Neutrophil (primary cell): Measurements from ENCODE around the gene DMBT1.

Source experiments
- H3K27ac ChIP-seq: fragments of 200-600 bp; sonication (generic); 2 replicates; pipeline ENCODE4 v1.5.1; 2016; ENCODE audit warnings: mild to moderate bottlenecking, moderate library complexity
- H3K27me3 ChIP-seq: fragments of 200-600 bp; sonication (generic); 2 replicates; pipeline ENCODE4 v1.6.0; 2016; ENCODE audit warnings: mild to moderate bottlenecking
- H3K36me3 ChIP-seq: fragments of 200-600 bp; sonication (generic); 2 replicates; pipeline ENCODE4 v1.5.1; 2017
- H3K4me1 ChIP-seq, 2 experiments: fragments of 200-600 bp in 1 of 2; sonication (generic) in 1 of 2; 1 replicate in 1 of 2; 2 replicates in 1 of 2; pipeline versions ENCODE4 v1.5.1 to v1.6.1; 2013 to 2016; ENCODE audit warnings: low read depth in 1 of 2, low read length in 1 of 2, mild to moderate bottlenecking in 1 of 2, moderate library complexity in 1 of 2; ENCODE audit not compliant: control insufficient read depth in 1 of 2, insufficient read depth in 1 of 2
- H3K4me3 ChIP-seq, 2 experiments: fragments of 200-600 bp in 1 of 2; sonication (generic) in 1 of 2; 1 replicate in 1 of 2; 2 replicates in 1 of 2; pipeline ENCODE4 v1.5.1; 2013 to 2016; ENCODE audit warnings: low read depth in 1 of 2, low read length in 1 of 2, mild to moderate bottlenecking in 1 of 2, moderate library complexity in 1 of 2
- H3K9me3 ChIP-seq: fragments of 200-600 bp; sonication (generic); 2 replicates; pipeline ENCODE4 v1.5.1; 2016
- TF ChIP-seq, protein P1 (sequence below): fragments of 200-600 bp; sonication (generic); IDR thresholded peaks from 2 replicates; pipeline ENCODE4 v1.5.1; 2016; ENCODE audit warnings: antibody characterized with exemption

DMBT1 gene

GRCh38 chr10:122567056-122567660 lies 6.6 kb downstream of the DMBT1 start:
- TF ChIP-seq, protein P1, sequence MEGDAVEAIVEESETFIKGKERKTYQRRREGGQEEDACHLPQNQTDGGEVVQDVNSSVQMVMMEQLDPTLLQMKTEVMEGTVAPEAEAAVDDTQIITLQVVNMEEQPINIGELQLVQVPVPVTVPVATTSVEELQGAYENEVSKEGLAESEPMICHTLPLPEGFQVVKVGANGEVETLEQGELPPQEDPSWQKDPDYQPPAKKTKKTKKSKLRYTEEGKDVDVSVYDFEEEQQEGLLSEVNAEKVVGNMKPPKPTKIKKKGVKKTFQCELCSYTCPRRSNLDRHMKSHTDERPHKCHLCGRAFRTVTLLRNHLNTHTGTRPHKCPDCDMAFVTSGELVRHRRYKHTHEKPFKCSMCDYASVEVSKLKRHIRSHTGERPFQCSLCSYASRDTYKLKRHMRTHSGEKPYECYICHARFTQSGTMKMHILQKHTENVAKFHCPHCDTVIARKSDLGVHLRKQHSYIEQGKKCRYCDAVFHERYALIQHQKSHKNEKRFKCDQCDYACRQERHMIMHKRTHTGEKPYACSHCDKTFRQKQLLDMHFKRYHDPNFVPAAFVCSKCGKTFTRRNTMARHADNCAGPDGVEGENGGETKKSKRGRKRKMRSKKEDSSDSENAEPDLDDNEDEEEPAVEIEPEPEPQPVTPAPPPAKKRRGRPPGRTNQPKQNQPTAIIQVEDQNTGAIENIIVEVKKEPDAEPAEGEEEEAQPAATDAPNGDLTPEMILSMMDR, result no peak
- Histone ChIP-seq H3K9me3 (no peaks in the 10 kb centered on the region), H3K27me3 (peaks cover 31% of the 10 kb centered on the region), H3K4me1 (no peaks in the 10 kb centered on the region), H3K36me3 (no peaks in the 10 kb centered on the region), H3K27ac (no peak overlapping the region), H3K4me3 (no peak overlapping the region)

DNA sequence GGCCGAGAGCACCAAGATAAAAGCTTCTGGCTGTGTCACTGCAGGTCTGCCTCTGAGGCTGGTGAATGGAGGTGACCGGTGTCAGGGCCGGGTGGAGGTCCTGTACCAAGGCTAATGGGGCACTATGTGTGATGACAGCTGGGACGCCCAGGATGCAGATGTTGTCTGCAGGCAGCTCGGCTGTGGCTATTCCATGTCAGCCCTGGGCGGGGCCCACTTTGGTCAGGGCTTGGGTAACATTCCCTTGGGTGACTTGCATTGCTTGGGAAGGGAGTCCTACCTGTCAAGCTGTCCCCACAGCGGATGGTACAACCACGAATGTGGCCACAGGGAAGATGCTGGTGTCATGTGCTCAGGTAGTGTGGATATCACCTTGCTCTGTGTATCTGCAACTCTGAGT lies 8.0 kb downstream of the DMBT1 start:
- no peaks in the 10 kb centered on the region for H3K9me3 ChIP-seq
- H3K4me1 ChIP-seq, result no peaks in the 10 kb centered on the region
- H3K4me3 ChIP-seq, result no peak overlapping the region
- H3K36me3 ChIP-seq, result no peaks in the 10 kb centered on the region
- no peak overlapping the region for H3K27ac ChIP-seq
- peaks cover 17% of the 10 kb centered on the region for H3K27me3 ChIP-seq
- TF ChIP-seq, protein P1, result no peak

- Histone ChIP-seq H3K36me3 (no peaks in the 10 kb centered on the region), H3K27me3 (no peaks in the 10 kb centered on the region), H3K27ac (no peak overlapping the region), H3K9me3 (no peaks in the 10 kb centered on the region), H3K4me1 (no peaks in the 10 kb centered on the region), H3K4me3 (no peak overlapping the region)
- TF ChIP-seq, protein P1, result no peak
Measured at GRCh38 chr10:122570920-122571319, 10.4 kb downstream of the DMBT1 start.

DNA sequence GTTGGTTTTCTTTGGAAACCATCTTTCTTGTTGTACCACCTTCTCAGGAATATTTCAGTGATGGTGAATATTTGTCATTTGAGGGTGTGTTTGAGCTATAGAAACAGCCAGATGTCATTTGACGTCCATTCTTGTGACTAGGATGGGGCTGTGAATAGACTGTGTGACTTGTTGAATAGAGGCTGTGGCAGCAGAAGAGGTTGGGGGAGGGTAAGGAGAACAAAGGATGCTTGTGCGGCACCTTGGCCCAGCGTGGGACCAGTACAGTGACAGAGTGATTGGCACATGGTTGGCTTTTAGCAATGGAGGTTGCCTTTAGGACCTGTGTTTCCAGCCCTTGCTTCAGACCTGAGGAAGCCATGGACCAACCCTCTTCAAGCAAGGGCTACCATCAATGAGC lies 11.3 kb downstream of the DMBT1 start:
- TF ChIP-seq, protein P1, result no peak

DNA sequence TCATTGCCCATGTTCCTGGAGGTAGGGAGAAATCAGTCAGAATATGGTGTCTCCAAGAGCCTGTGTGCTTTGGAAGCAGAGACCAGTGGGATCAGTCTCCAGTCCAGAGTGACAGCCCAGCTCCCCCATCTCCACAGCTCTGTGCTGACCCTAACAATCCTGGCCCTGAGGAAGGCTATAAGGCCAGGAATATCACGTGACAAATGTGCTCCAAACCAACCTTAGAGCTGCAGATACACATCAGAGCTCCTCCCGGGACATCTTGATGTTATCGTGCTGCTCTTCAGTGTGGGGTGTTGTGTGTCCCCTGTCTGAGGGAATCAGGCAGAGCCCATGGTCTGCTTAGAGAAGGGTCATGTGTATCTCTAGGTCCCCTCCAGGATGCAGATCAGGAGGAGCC lies 15.2 kb downstream of the DMBT1 start:
- TF ChIP-seq, protein P1, result no peak
- Histone ChIP-seq H3K9me3 (no peaks in the 10 kb centered on the region), H3K4me1 (no peaks in the 10 kb centered on the region), H3K36me3 (no peaks in the 10 kb centered on the region), H3K27ac (no peak overlapping the region), H3K27me3 (no peaks in the 10 kb centered on the region), H3K4me3 (no peak overlapping the region)

More for the DNA sequence above, 11.3 kb downstream of the DMBT1 start:
- no peaks in the 10 kb centered on the region for H3K27me3 ChIP-seq
- H3K4me1 ChIP-seq, result no peaks in the 10 kb centered on the region
- H3K27ac ChIP-seq, result no peak overlapping the region
- H3K9me3 ChIP-seq, result no peaks in the 10 kb centered on the region
- no peak overlapping the region for H3K4me3 ChIP-seq
- no peaks in the 10 kb centered on the region for H3K36me3 ChIP-seq
